HepG2 (cell line): Measurements from ENCODE around the gene FAM32A. TPM values are rescaled to one million over a fixed set of nuclear protein-coding genes. Genes with fewer than 3 reads are reported as not detected.

Experiments used
- BHLHE40 ChIP-seq: IDR thresholded peaks from 2 replicates; pipeline ENCODE4 v1.6.1; 2011; ENCODE audit warnings: low read length, improper control_type of control experiment
- CHCHD3 ChIP-seq: sonication (generic); formaldehyde crosslinking; IDR thresholded peaks from 2 replicates; pipeline ENCODE4 v1.8.0; 2022; ENCODE audit warnings: mild to moderate bottlenecking, missing genetic modification reagents, moderate library complexity
- ERF ChIP-seq: IDR thresholded peaks from 2 replicates; pipeline ENCODE4 v1.6.1; 2018; ENCODE audit warnings: missing biosample characterization, missing genetic modification reagents
- FOSL2 ChIP-seq: sonication (generic); formaldehyde crosslinking; IDR thresholded peaks from 2 replicates; pipeline ENCODE4 v1.4.0; 2020; ENCODE audit warnings: missing genetic modification reagents
- JDP2 ChIP-seq: sonication (generic); formaldehyde crosslinking; IDR thresholded peaks from 2 replicates; pipeline ENCODE4 v1.8.1; 2022; ENCODE audit warnings: missing genetic modification reagents, borderline replicate concordance
- KMT2A ChIP-seq: sonication (generic); formaldehyde crosslinking; IDR thresholded peaks from 2 replicates; pipeline ENCODE4 v1.4.0; 2020; ENCODE audit warnings: missing genetic modification reagents
- RNF2 ChIP-seq: fragments of 450-650 bp; conservative IDR thresholded peaks from 2 replicates; pipeline ENCODE4 v1.6.1; 2016; ENCODE audit warnings: low read depth
- SMARCC2 ChIP-seq: fragments of 450-650 bp; IDR thresholded peaks from 2 replicates; pipeline ENCODE4 v1.6.1; 2017; ENCODE audit warnings: antibody characterized with exemption, mild to moderate bottlenecking
- TBX3 ChIP-seq: fragments of 450-650 bp; IDR thresholded peaks from 2 replicates; pipeline ENCODE4 v1.6.1; 2017; ENCODE audit warnings: antibody characterized with exemption, mild to moderate bottlenecking, inconsistent platforms, borderline replicate concordance
- ZFAT ChIP-seq: sonication (generic); formaldehyde crosslinking; conservative IDR thresholded peaks from 2 replicates; pipeline ENCODE4 v1.8.1; 2023; ENCODE audit warnings: missing genetic modification reagents, inconsistent platforms
- ZNF235 ChIP-seq: sonication (generic); formaldehyde crosslinking; IDR thresholded peaks from 2 replicates; pipeline ENCODE4 v1.8.1; 2023; ENCODE audit warnings: mild to moderate bottlenecking, missing genetic modification reagents, borderline replicate concordance
- ZNF274 ChIP-seq: sonication (generic); formaldehyde crosslinking; IDR thresholded peaks from 2 replicates; pipeline ENCODE4 v1.5.1; 2020; ENCODE audit warnings: mild to moderate bottlenecking, missing genetic modification reagents
- ZNF383 ChIP-seq: sonication (generic); formaldehyde crosslinking; IDR thresholded peaks from 2 replicates; pipeline ENCODE4 v1.4.0; 2020; ENCODE audit warnings: missing genetic modification reagents, mild to moderate bottlenecking, borderline replicate concordance
- ZNF549 ChIP-seq: sonication (generic); formaldehyde crosslinking; IDR thresholded peaks from 2 replicates; pipeline ENCODE4 v1.5.0; 2020; ENCODE audit warnings: missing genetic modification reagents
- ZNF557 ChIP-seq: sonication (generic); formaldehyde crosslinking; IDR thresholded peaks from 2 replicates; pipeline ENCODE4 v1.4.0; 2020; ENCODE audit warnings: missing genetic modification reagents
- ZNF598 ChIP-seq: sonication (generic); formaldehyde crosslinking; IDR thresholded peaks from 2 replicates; pipeline ENCODE4 v1.5.1; 2020; ENCODE audit warnings: mild to moderate bottlenecking, missing genetic modification reagents, borderline replicate concordance
- ZNF891 ChIP-seq: sonication (generic); formaldehyde crosslinking; IDR thresholded peaks from 2 replicates; pipeline ENCODE4 v1.5.0; 2020; ENCODE audit warnings: mild to moderate bottlenecking, missing genetic modification reagents
- polyA plus RNA-seq, 8 experiments: library from polyadenylated mRNA; depleted of rRNA in 3 of 8; stranded (reverse) in 7 of 8; unstranded in 1 of 8; fragments of >200 nt; fragmentation: Illumina TruSeq in 4 of 8; extraction: Trizol in 4 of 8; gene quantifications; 2 replicates each; pipeline versions ENCODE4 v1.2.1 to v1.2.3, GENCODE V29; 2011 to 2016; ENCODE audit warnings: low read depth in 4 of 8, missing spikeins in 1 of 8, mixed read lengths in 1 of 8; ENCODE audit not compliant: insufficient read depth in 1 of 8
- total RNA-seq, 5 experiments: library from RNA; depleted of rRNA; stranded (reverse); fragments of >200 nt; fragmentation: Illumina TruSeq; extraction: Trizol; gene quantifications; 2 replicates each; pipeline ENCODE4 v1.2.3, GENCODE V29; 2016; ENCODE audit warnings: low read depth in 1 of 5
- TF ChIP-seq, protein P1 (sequence below): sonication (generic); formaldehyde crosslinking; IDR thresholded peaks from 2 replicates; pipeline ENCODE4 v1.4.0; 2020; ENCODE audit warnings: missing genetic modification reagents, low read depth, mild to moderate bottlenecking, borderline replicate concordance
- TF ChIP-seq, protein P2 (sequence below): sonication (generic); formaldehyde crosslinking; IDR thresholded peaks from 2 replicates; pipeline ENCODE4 v1.8.1; 2023; ENCODE audit warnings: mild to moderate bottlenecking, moderate library complexity, missing genetic modification reagents
- TF ChIP-seq, protein P3 (sequence below): IDR thresholded peaks from 2 replicates; pipeline ENCODE4 v1.6.1; 2016; ENCODE audit warnings: low read depth, borderline replicate concordance
- TF ChIP-seq, protein P4 (sequence below): sonication (generic); formaldehyde crosslinking; IDR thresholded peaks from 2 replicates; pipeline ENCODE4 v1.9.0; 2021; ENCODE audit warnings: mild to moderate bottlenecking, missing genetic modification reagents
- TF ChIP-seq, protein P5 (sequence below): sonication (generic); formaldehyde crosslinking; IDR thresholded peaks from 2 replicates; pipeline ENCODE4 v1.5.0; 2020; ENCODE audit warnings: missing genetic modification reagents, mild to moderate bottlenecking, borderline replicate concordance

Gene FAM32A
- total and polyA plus RNA-seq, 2 of the 13 experiments (the other 11 are each of a cell fraction or from before 2014, with no cell fraction given) = 85.8 to 86.2 TPM

DNA sequence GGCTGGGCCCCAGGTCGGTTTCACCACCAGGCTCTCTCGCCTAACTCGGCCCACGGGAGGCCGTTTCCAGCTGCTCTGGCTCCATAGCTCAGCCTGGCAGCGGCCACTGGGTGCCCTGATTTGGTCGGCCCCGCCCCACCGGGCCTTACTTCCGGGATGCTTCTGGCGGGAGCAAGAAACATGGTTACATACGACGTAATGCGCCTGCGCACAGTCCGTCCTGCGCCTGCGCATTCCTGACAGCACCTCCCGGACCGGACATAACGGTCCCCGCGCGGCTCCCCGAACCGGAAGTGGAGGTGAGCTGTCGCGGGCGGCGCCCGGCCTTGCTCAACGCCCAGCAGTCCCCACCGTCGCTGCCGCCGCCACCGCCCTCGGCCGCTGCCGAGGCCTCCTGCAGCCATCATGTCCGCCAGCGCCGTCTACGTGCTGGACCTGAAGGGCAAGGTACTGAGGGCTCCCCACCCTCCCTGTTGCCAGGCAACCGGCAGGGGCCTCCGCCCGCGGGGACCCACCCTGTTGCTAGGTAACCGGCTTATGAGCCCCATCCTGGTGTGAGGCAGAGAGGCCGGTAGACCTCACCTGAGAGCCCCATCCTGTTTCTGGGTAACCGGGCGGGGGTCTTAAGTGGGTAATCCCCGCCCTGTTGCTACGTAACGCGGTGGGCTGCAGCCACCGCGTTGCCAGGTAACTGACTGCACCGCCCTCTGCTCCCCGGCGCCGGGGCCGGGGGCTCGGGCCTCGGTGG is 12.6 kb downstream of the FAM32A start, which contains the start of gene AP1M1 (continued):
- TF ChIP-seq, protein P1, sequence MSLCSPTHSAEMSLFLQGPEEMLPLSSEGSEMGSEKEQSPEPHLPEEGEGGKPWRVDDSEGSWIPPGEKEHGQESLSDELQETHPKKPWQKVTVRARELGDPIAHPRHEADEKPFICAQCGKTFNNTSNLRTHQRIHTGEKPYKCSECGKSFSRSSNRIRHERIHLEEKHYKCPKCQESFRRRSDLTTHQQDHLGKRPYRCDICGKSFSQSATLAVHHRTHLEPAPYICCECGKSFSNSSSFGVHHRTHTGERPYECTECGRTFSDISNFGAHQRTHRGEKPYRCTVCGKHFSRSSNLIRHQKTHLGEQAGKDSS (CRISPR knock-in tag) = no peak
- TF ChIP-seq ERF (CRISPR knock-in tag) (peak; percentile 59), SMARCC2 (no peak), ZNF549 (CRISPR knock-in tag) (no peak), CHCHD3 (no peak), ZNF383 (CRISPR knock-in tag) (no peak), ZNF274 (CRISPR knock-in tag) (no peak), ZNF235 (CRISPR knock-in tag) (no peak), ZNF891 (CRISPR knock-in tag) (0 out of 2 replicates have a peak, but pooled peaks have one; percentile 59), RNF2 (no peak), ZNF557 (CRISPR knock-in tag) (no peak), KMT2A (CRISPR knock-in tag) (peak; percentile 70; the same call in 1 of the 2 replicates), TBX3 (no peak), BHLHE40 (no peak), ZNF598 (CRISPR knock-in tag) (peak; percentile 65; the same call in 1 of the 2 replicates), JDP2 (CRISPR knock-in tag) (no peak), FOSL2 (CRISPR knock-in tag) (no peak), ZFAT (no peak)
- TF ChIP-seq, protein P2, sequence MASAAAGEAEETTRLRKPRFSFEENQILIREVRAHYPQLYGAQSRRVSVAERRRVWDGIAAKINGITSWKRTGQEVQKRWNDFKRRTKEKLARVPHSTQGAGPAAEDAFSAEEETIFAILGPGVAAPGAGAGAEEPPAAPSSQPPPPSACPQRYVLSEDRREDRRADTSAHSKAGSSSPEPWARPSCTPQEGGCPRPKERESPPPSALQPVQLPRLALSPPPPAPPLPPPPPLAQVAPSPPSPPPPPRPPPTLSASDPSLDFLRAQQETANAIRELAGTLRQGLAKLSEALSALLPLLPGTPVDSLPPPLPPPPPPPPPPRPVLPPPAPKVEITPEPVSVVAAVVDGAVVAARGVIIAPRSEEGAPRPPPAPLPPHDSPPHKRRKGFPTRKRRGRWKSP (CRISPR knock-in tag) = 0 out of 2 replicates have a peak, but pooled peaks have one; percentile 59
- TF ChIP-seq, protein P3, sequence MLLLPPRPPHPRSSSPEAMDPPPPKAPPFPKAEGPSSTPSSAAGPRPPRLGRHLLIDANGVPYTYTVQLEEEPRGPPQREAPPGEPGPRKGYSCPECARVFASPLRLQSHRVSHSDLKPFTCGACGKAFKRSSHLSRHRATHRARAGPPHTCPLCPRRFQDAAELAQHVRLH = no peak
- TF ChIP-seq, protein P4, sequence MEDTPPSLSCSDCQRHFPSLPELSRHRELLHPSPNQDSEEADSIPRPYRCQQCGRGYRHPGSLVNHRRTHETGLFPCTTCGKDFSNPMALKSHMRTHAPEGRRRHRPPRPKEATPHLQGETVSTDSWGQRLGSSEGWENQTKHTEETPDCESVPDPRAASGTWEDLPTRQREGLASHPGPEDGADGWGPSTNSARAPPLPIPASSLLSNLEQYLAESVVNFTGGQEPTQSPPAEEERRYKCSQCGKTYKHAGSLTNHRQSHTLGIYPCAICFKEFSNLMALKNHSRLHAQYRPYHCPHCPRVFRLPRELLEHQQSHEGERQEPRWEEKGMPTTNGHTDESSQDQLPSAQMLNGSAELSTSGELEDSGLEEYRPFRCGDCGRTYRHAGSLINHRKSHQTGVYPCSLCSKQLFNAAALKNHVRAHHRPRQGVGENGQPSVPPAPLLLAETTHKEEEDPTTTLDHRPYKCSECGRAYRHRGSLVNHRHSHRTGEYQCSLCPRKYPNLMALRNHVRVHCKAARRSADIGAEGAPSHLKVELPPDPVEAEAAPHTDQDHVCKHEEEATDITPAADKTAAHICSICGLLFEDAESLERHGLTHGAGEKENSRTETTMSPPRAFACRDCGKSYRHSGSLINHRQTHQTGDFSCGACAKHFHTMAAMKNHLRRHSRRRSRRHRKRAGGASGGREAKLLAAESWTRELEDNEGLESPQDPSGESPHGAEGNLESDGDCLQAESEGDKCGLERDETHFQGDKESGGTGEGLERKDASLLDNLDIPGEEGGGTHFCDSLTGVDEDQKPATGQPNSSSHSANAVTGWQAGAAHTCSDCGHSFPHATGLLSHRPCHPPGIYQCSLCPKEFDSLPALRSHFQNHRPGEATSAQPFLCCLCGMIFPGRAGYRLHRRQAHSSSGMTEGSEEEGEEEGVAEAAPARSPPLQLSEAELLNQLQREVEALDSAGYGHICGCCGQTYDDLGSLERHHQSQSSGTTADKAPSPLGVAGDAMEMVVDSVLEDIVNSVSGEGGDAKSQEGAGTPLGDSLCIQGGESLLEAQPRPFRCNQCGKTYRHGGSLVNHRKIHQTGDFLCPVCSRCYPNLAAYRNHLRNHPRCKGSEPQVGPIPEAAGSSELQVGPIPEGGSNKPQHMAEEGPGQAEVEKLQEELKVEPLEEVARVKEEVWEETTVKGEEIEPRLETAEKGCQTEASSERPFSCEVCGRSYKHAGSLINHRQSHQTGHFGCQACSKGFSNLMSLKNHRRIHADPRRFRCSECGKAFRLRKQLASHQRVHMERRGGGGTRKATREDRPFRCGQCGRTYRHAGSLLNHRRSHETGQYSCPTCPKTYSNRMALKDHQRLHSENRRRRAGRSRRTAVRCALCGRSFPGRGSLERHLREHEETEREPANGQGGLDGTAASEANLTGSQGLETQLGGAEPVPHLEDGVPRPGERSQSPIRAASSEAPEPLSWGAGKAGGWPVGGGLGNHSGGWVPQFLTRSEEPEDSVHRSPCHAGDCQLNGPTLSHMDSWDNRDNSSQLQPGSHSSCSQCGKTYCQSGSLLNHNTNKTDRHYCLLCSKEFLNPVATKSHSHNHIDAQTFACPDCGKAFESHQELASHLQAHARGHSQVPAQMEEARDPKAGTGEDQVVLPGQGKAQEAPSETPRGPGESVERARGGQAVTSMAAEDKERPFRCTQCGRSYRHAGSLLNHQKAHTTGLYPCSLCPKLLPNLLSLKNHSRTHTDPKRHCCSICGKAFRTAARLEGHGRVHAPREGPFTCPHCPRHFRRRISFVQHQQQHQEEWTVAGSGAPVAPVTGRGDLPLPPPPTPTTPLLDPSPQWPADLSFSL (CRISPR knock-in tag) = no peak
- TF ChIP-seq, protein P5, sequence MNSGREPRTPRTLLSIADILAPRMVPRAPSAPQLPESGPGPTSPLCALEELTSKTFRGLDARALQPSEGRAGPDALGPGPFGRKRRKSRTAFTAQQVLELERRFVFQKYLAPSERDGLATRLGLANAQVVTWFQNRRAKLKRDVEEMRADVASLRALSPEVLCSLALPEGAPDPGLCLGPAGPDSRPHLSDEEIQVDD (CRISPR knock-in tag) = no peak
